Keratinocyte (primary cell): ENCODE results near the gene RIN3.

Experiments used
- EZH2 ChIP-seq: IDR thresholded peaks from one replicate; pipeline ENCODE4 v1.6.1; 2012; ENCODE audit warnings: inconsistent platforms, mild to moderate bottlenecking, low read length, moderate library complexity
- TF ChIP-seq, protein P1 (sequence below), 3 experiments: IDR thresholded peaks in 1 of 3; conservative IDR thresholded peaks in 1 of 3; optimal IDR thresholded peaks in 1 of 3; 2 replicates in 2 of 3; 3 replicates in 1 of 3; pipeline versions ENCODE3 to v1.5.1; 2011; ENCODE audit warnings: low read length in 3 of 3, mild to moderate bottlenecking in 3 of 3, moderate library complexity in 2 of 3, control low read depth in 1 of 3, inconsistent platforms in 1 of 3; ENCODE audit not compliant: insufficient read depth in 2 of 3; ENCODE audit errors: extremely low read depth in 1 of 3

- TF ChIP-seq, protein P1, sequence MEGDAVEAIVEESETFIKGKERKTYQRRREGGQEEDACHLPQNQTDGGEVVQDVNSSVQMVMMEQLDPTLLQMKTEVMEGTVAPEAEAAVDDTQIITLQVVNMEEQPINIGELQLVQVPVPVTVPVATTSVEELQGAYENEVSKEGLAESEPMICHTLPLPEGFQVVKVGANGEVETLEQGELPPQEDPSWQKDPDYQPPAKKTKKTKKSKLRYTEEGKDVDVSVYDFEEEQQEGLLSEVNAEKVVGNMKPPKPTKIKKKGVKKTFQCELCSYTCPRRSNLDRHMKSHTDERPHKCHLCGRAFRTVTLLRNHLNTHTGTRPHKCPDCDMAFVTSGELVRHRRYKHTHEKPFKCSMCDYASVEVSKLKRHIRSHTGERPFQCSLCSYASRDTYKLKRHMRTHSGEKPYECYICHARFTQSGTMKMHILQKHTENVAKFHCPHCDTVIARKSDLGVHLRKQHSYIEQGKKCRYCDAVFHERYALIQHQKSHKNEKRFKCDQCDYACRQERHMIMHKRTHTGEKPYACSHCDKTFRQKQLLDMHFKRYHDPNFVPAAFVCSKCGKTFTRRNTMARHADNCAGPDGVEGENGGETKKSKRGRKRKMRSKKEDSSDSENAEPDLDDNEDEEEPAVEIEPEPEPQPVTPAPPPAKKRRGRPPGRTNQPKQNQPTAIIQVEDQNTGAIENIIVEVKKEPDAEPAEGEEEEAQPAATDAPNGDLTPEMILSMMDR (optimal IDR thresholded peaks at IDR 0.05 in 1 of 3, IDR thresholded peaks at IDR 0.05 in 1 of 3, conservative IDR thresholded peaks at IDR 0.05 in 1 of 3; ENCODE audit: extremely low read depth in 1 of 3, insufficient read depth in 2 of 3, low read length in 3 of 3) = no peak
- TF ChIP-seq EZH2 = no peak
Observed at GRCh38 chr14:92709340-92710000, 195.9 kb downstream of the RIN3 start.
